ENCODE data around the gene LRRN3. TPM values are rescaled to one million over a fixed set of nuclear protein-coding genes. Genes with fewer than 3 reads are reported as not detected.

The LRRN3 gene
- total RNA-seq, 2 donors from 2014 or later = 9.9 to 49.9 TPM

GRCh38 chr7:111098011-111098925, 7.3 kb downstream of the LRRN3 start:
- intact Hi-C loops (cut with DNase I) = loop anchor here (5.0 to 10.0 kb wide), 6 partner anchors 113 to 1253 kb away; no protein-coding TSS in a partner anchor
- DNase-seq (peak; percentile 33), ATAC-seq (peak in 1 of 2 donors; percentile 74)

GRCh38 chr7:111098926-111099250, 8.0 kb downstream of the LRRN3 start:
- intact Hi-C loops (cut with DNase I) = loop anchor here (5.0 to 10.0 kb wide), 6 partner anchors 114 to 1254 kb away; no protein-coding TSS in a partner anchor
- ATAC-seq (no peak), DNase-seq (no peak)

- DNase-seq (no peak), ATAC-seq (no peak)
- intact Hi-C loops (cut with DNase I) = no loop called here
Measured at GRCh38 chr7:111101856-111102646, 11.1 kb downstream of the LRRN3 start.

GRCh38 chr7:111103136-111103535, 12.2 kb downstream of the LRRN3 start:
- intact Hi-C loops (cut with DNase I) = no loop called here
- ATAC-seq = no peak

GRCh38 chr7:111103678-111104274, 12.8 kb downstream of the LRRN3 start:
- ATAC-seq (no peak), DNase-seq (no peak)
- intact Hi-C loops (cut with DNase I) = no loop called here

More at GRCh38 chr7:111103136-111103535, 12.2 kb downstream of the LRRN3 start:
- no peak for DNase-seq

- intact Hi-C loops (cut with DNase I) = no loop called here
Measured at GRCh38 chr7:111104710-111105109, 13.8 kb downstream of the LRRN3 start.

GRCh38 chr7:111105269-111105668, 14.3 kb downstream of the LRRN3 start:
- DNase-seq (no peak), ATAC-seq (no peak)
- intact Hi-C loops (cut with DNase I) = no loop called here

More at GRCh38 chr7:111104710-111105109, 13.8 kb downstream of the LRRN3 start:
- ATAC-seq (no peak), DNase-seq (no peak)

- peak in 1 of 2 donors; percentile 23 for ATAC-seq
- intact Hi-C loops (cut with DNase I) = no loop called here
- DNase-seq = no peak
Measured at GRCh38 chr7:111107579-111107978, 16.7 kb downstream of the LRRN3 start.

GRCh38 chr7:111108000-111108399, 17.1 kb downstream of the LRRN3 start:
- ATAC-seq = no peak
- DNase-seq = no peak
- intact Hi-C loops (cut with DNase I) = no loop called here

GRCh38 chr7:111108496-111108895, 17.6 kb downstream of the LRRN3 start:
- DNase-seq (no peak), ATAC-seq (no peak)
- intact Hi-C loops (cut with DNase I) = no loop called here

GRCh38 chr7:111112439-111112838, 21.5 kb downstream of the LRRN3 start:
- DNase-seq = no peak
- intact Hi-C loops (cut with DNase I) = no loop called here
- ATAC-seq = no peak

- DNase-seq (no peak), ATAC-seq (peak in 1 of 2 donors; percentile 71)
- intact Hi-C loops (cut with DNase I) = no loop called here
Measured at GRCh38 chr7:111113263-111114017, 22.5 kb downstream of the LRRN3 start.

- DNase-seq = no peak
- intact Hi-C loops (cut with DNase I) = no loop called here
- no peak for ATAC-seq
Measured at GRCh38 chr7:111115966-111116365, 25.0 kb downstream of the LRRN3 start.

GRCh38 chr7:111126987-111127386, 36.1 kb downstream of the LRRN3 start:
- peak in 1 of 2 donors; percentile 79 for ATAC-seq
- DNase-seq = no peak
- intact Hi-C loops (cut with DNase I) = no loop called here

- intact Hi-C loops (cut with DNase I) = no loop called here
- no peak for ATAC-seq
- no peak for DNase-seq
Measured at GRCh38 chr7:111129435-111129834, 38.5 kb downstream of the LRRN3 start.

- intact Hi-C loops (cut with DNase I) = no loop called here
- DNase-seq = no peak
- no peak for ATAC-seq
Measured at GRCh38 chr7:111132833-111133232, 41.9 kb downstream of the LRRN3 start.

GRCh38 chr7:111137296-111138192, 46.6 kb downstream of the LRRN3 start:
- intact Hi-C loops (cut with DNase I) = no loop called here
- DNase-seq (no peak), ATAC-seq (peak in 1 of 2 donors; percentile 18)

GRCh38 chr7:111138193-111138569, 47.3 kb downstream of the LRRN3 start:
- ATAC-seq = peak in 1 of 2 donors; percentile 37

More at GRCh38 chr7:111138193-111138569, 47.3 kb downstream of the LRRN3 start:
- intact Hi-C loops (cut with DNase I) = no loop called here
- peak; percentile 63 for DNase-seq
